A673 (cell line): Measurements from ENCODE around the gene GYS1.
"Not testable (repeated sequence)": the region's sequence is repeated elsewhere in the genome, so short reads cannot be mapped to it uniquely, and the experiment has no call there.

ENCODE experiments used
- CTCF ChIP-seq: fragments of 300-800, 200-600 bp; sonication (generic); conservative IDR thresholded peaks from 2 replicates; pipeline ENCODE4 v1.5.1; 2017; ENCODE audit warnings: low read depth, mild to moderate bottlenecking, antibody characterized with exemption, low read length, moderate library complexity, mixed read lengths
- EZH2 ChIP-seq: fragments of 200-600 bp; sonication (generic); IDR thresholded peaks from 2 replicates; pipeline ENCODE4 v1.6.1; 2017; ENCODE audit warnings: borderline replicate concordance, low read depth, mild to moderate bottlenecking, mixed read lengths, antibody characterized with exemption, low read length; ENCODE audit not compliant: poor library complexity, severe bottlenecking

GRCh38 chr19:48925890-48926289, 67.2 kb downstream of the GYS1 start:
- TF ChIP-seq CTCF, EZH2: not testable (repeated sequence)
